Karpas-422 (cell line): ENCODE results near the gene FLCN. TPM values are rescaled to one million over a fixed set of nuclear protein-coding genes. Genes with fewer than 3 reads are reported as not detected.

Experiments
- DNase-seq: peaks from one replicate; pipeline ENCODE4 v3.0.0-alpha.2; 2015
- H2AFZ ChIP-seq: fragments of 200-600 bp; sonication (generic); 2 replicates; pipeline ENCODE4 v1.6.1; 2014; ENCODE audit warnings: antibody characterized with exemption, low read length, mixed read lengths
- H3K27ac ChIP-seq: fragments of 200-600 bp; sonication (generic); 2 replicates; pipeline ENCODE4 v1.5.1; 2014; ENCODE audit warnings: mild to moderate bottlenecking, low read length, moderate library complexity
- H3K27me3 ChIP-seq: fragments of 200-600 bp; sonication (generic); 2 replicates; pipeline ENCODE4 v1.6.1; 2014; ENCODE audit warnings: low read length, mixed read lengths
- H3K36me3 ChIP-seq: fragments of 200-600 bp; sonication (generic); 2 replicates; pipeline ENCODE4 v1.6.1; 2014; ENCODE audit warnings: low read length, mixed read lengths; ENCODE audit not compliant: insufficient read depth
- H3K4me1 ChIP-seq: fragments of 200-600 bp; sonication (generic); 2 replicates; pipeline ENCODE4 v1.6.1; 2014; ENCODE audit warnings: mild to moderate bottlenecking, low read length, mixed read lengths
- H3K4me2 ChIP-seq: fragments of 200-600 bp; sonication (generic); 2 replicates; pipeline ENCODE4 v1.6.1; 2014; ENCODE audit warnings: low read length, low read depth, mild to moderate bottlenecking; ENCODE audit not compliant: poor library complexity, severe bottlenecking
- H3K4me3 ChIP-seq: fragments of 200-600 bp; sonication (generic); 2 replicates; pipeline ENCODE4 v1.5.1; 2014; ENCODE audit warnings: mild to moderate bottlenecking, antibody characterized with exemption, low read length, mixed read lengths
- H3K79me2 ChIP-seq: fragments of 200-600 bp; sonication (generic); 2 replicates; pipeline ENCODE4 v1.6.1; 2014; ENCODE audit warnings: mild to moderate bottlenecking, low read length, mixed read lengths
- H3K9ac ChIP-seq: fragments of 200-600 bp; sonication (generic); 2 replicates; pipeline ENCODE4 v1.6.0; 2014; ENCODE audit warnings: low read length
- H3K9me2 ChIP-seq: fragments of 200-600 bp; sonication (generic), shearing (Covaris generic); replicated peaks from 2 replicates; pipeline ENCODE4 v1.6.0; 2014; ENCODE audit warnings: mild to moderate bottlenecking, low read length, moderate library complexity; ENCODE audit not compliant: insufficient read depth
- H3K9me3 ChIP-seq: fragments of 300-700, 200-600 bp; sonication (generic); 2 replicates; pipeline ENCODE4 v1.6.1; 2014; ENCODE audit warnings: low read length, mixed read lengths
- H4K20me1 ChIP-seq: fragments of 200-600 bp; sonication (generic); 2 replicates; pipeline ENCODE4 v1.6.1; 2014; ENCODE audit warnings: mild to moderate bottlenecking, antibody characterized with exemption, low read length, low read depth; ENCODE audit not compliant: insufficient read depth
- total RNA-seq: library from RNA; depleted of rRNA; stranded (reverse); fragments of >200 nt; shearing (Covaris generic); gene quantifications from 2 replicates; pipeline ENCODE4 v1.2.3, GENCODE V29; 2014; ENCODE audit warnings: low replicate concordance

Gene FLCN
- total RNA-seq, 1 experiment from 2014 or later, result 15.6 TPM

- H3K9me3 ChIP-seq, result no peaks in the 10 kb centered on the region
- DNase-seq, result no peak
- no peak overlapping the region for H3K4me3 ChIP-seq
- no peaks in the 10 kb centered on the region for H3K9me2 ChIP-seq
- H3K4me2 ChIP-seq, result no peak overlapping the region
- no peaks in the 10 kb centered on the region for H3K36me3 ChIP-seq
- H4K20me1 ChIP-seq, result no peaks in the 10 kb centered on the region
- H3K9ac ChIP-seq, result no peak overlapping the region
- no peaks in the 10 kb centered on the region for H3K27me3 ChIP-seq
- H2AFZ ChIP-seq, result no peak overlapping the region
- H3K27ac ChIP-seq, result no peak overlapping the region
- H3K79me2 ChIP-seq, result no peaks in the 10 kb centered on the region
- H3K4me1 ChIP-seq, result no peaks in the 10 kb centered on the region
Measured at GRCh38 chr17:17175917-17176316, 61.1 kb downstream of the FLCN start.

DNA sequence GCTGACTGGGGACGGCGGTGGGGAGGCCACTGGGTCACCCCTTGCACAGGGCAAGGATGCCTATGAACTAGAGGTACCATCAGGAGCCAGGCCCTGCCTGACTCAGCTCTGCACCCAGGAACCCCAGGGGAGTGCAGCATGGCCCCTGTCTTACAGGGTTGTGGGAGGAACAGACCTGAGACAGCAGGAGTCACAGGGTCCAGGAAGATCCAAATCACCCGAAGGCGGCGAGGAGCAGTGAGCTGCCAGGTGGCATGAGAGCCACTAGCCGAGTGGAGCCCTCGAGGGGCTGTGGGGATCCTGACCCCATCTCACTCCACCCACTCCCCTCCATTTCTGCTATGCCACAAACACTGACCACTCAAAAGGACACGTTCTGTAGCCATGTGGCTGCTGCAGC is 61.6 kb downstream of the FLCN start:
- H3K27ac ChIP-seq, result no peak overlapping the region
- no peaks in the 10 kb centered on the region for H3K27me3 ChIP-seq
- no peaks in the 10 kb centered on the region for H3K79me2 ChIP-seq
- no peaks in the 10 kb centered on the region for H3K36me3 ChIP-seq
- no peaks in the 10 kb centered on the region for H3K9me2 ChIP-seq
- H4K20me1 ChIP-seq, result no peaks in the 10 kb centered on the region
- no peak overlapping the region for H3K4me2 ChIP-seq
- H3K4me1 ChIP-seq, result no peaks in the 10 kb centered on the region
- no peak overlapping the region for H3K4me3 ChIP-seq
- no peak overlapping the region for H3K9ac ChIP-seq
- no peak for DNase-seq
- H2AFZ ChIP-seq, result no peak overlapping the region
- H3K9me3 ChIP-seq, result no peaks in the 10 kb centered on the region

DNA sequence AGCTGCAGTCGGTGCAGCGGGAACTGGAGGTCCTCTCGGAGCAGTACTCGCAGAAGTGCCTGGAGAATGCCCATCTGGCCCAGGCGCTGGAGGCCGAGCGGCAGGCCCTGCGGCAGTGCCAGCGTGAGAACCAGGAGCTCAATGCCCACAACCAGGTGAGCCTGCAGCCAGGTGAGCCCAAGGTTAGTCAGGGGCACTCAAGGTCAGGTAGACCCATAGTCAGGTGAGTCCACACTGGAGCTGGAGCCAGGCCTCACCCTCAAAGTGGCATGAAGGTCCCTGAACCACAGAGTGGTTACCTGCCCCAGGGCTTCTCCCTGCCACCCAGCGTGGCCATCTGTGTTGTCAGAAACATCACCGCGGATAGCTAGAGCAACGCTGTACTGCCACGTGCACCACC is 63.0 kb downstream of the FLCN start:
- DNase-seq, result no peak
- Histone ChIP-seq H3K36me3 (no peaks in the 10 kb centered on the region), H3K4me2 (no peak overlapping the region), H3K4me3 (no peak overlapping the region), H3K27ac (no peak overlapping the region), H2AFZ (no peak overlapping the region), H3K9ac (no peak overlapping the region), H3K79me2 (no peaks in the 10 kb centered on the region), H3K27me3 (no peaks in the 10 kb centered on the region), H3K4me1 (no peaks in the 10 kb centered on the region), H4K20me1 (no peaks in the 10 kb centered on the region), H3K9me2 (no peaks in the 10 kb centered on the region), H3K9me3 (no peaks in the 10 kb centered on the region)

DNA sequence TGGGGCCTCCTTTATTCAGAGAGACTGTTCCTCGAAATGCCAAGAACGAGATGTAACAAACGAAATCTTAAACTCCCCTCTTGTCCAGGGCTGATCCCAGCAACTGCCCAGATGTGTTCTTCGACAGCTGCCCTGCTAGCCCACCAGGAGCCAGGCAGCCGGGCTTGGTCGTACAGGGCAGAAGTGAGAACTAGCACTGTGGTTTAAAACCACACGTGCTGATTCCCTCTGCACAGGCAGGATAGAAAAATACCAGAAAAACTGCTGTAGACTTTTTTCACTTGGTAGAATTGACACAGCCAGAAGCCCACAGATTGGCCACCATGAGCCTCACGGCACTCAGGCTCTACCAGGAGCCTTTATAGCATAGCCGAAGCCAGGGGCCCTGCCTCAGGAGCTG is 64.0 kb downstream of the FLCN start:
- Histone ChIP-seq H3K27ac (no peak overlapping the region), H3K4me3 (no peak overlapping the region), H4K20me1 (no peaks in the 10 kb centered on the region), H3K79me2 (no peaks in the 10 kb centered on the region), H3K9me2 (no peaks in the 10 kb centered on the region), H3K4me2 (no peak overlapping the region), H3K9me3 (no peaks in the 10 kb centered on the region), H3K4me1 (no peaks in the 10 kb centered on the region), H2AFZ (no peak overlapping the region), H3K27me3 (no peaks in the 10 kb centered on the region), H3K36me3 (no peaks in the 10 kb centered on the region), H3K9ac (no peak overlapping the region)
- no peak for DNase-seq

- no peaks in the 10 kb centered on the region for H4K20me1 ChIP-seq
- no peaks in the 10 kb centered on the region for H3K9me3 ChIP-seq
- H3K79me2 ChIP-seq, result no peaks in the 10 kb centered on the region
- H3K4me1 ChIP-seq, result no peaks in the 10 kb centered on the region
- DNase-seq, result no peak
- no peaks in the 10 kb centered on the region for H3K36me3 ChIP-seq
- H3K9ac ChIP-seq, result no peak overlapping the region
- no peaks in the 10 kb centered on the region for H3K27me3 ChIP-seq
- no peak overlapping the region for H3K4me3 ChIP-seq
- no peak overlapping the region for H3K27ac ChIP-seq
- H3K4me2 ChIP-seq, result no peak overlapping the region
- H2AFZ ChIP-seq, result no peak overlapping the region
- H3K9me2 ChIP-seq, result no peaks in the 10 kb centered on the region
Measured at GRCh38 chr17:17172001-17172939, 64.7 kb downstream of the FLCN start.

- no peak overlapping the region for H3K27ac ChIP-seq
- H3K79me2 ChIP-seq, result no peaks in the 10 kb centered on the region
- H4K20me1 ChIP-seq, result no peaks in the 10 kb centered on the region
- H3K9me3 ChIP-seq, result no peaks in the 10 kb centered on the region
- H2AFZ ChIP-seq, result no peak overlapping the region
- H3K4me2 ChIP-seq, result no peak overlapping the region
- H3K4me3 ChIP-seq, result no peak overlapping the region
- H3K9me2 ChIP-seq, result no peaks in the 10 kb centered on the region
- no peak overlapping the region for H3K9ac ChIP-seq
- no peaks in the 10 kb centered on the region for H3K36me3 ChIP-seq
- no peaks in the 10 kb centered on the region for H3K27me3 ChIP-seq
- H3K4me1 ChIP-seq, result no peaks in the 10 kb centered on the region
- no peak for DNase-seq
Measured at GRCh38 chr17:17171186-17171585, 65.8 kb downstream of the FLCN start.

- Histone ChIP-seq H3K4me2 (no peak overlapping the region), H3K9me2 (no peaks in the 10 kb centered on the region), H3K9ac (no peak overlapping the region), H3K27ac (no peak overlapping the region), H4K20me1 (no peaks in the 10 kb centered on the region), H3K36me3 (no peaks in the 10 kb centered on the region), H3K4me1 (no peaks in the 10 kb centered on the region), H3K4me3 (no peak overlapping the region), H3K79me2 (no peaks in the 10 kb centered on the region), H2AFZ (no peak overlapping the region), H3K27me3 (no peaks in the 10 kb centered on the region), H3K9me3 (no peaks in the 10 kb centered on the region)
- no peak for DNase-seq
Measured at GRCh38 chr17:17170346-17170985, 66.5 kb downstream of the FLCN start.

DNA sequence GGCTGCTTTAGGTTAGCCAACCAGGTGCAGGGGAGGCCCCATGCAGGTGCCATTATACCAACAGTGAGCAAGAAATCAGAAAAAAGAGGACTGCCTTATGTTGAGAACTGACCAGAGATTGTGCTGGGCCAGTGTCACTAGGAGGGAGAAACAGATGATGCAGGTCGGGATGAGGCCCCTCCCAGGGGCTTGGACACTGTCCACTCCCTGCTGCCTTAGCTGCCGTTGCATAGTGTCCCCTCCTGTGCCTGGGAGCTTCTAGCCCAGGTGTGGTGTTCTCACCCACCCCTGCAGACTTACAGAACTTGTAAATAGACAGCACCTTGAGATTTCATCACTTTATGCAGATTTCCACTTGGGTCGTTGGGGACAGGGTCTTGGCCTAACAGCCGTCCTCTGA is 67.6 kb downstream of the FLCN start:
- Histone ChIP-seq H2AFZ (no peak overlapping the region), H3K4me2 (no peak overlapping the region), H4K20me1 (no peaks in the 10 kb centered on the region), H3K9me3 (no peaks in the 10 kb centered on the region), H3K9ac (no peak overlapping the region), H3K27me3 (no peaks in the 10 kb centered on the region), H3K4me1 (no peaks in the 10 kb centered on the region), H3K27ac (no peak overlapping the region), H3K4me3 (no peak overlapping the region), H3K79me2 (no peaks in the 10 kb centered on the region), H3K36me3 (no peaks in the 10 kb centered on the region), H3K9me2 (no peaks in the 10 kb centered on the region)
- DNase-seq, result no peak
